Stimulated activated CD4-positive, alpha-beta T cell treated with anti-CD3 and anti-CD28 coated beads, Interleukin-12 subunit alpha, Interleukin-12 subunit beta, amount 100 ng/mL, for 4 hours (primary cell): Measurements from ENCODE around the gene OR2A1.
"Not testable (repeated sequence)": the region's sequence is repeated elsewhere in the genome, so short reads cannot be mapped to it uniquely, and the experiment has no call there.

Experiments used
- DNase-seq: peaks from one replicate; pipeline ENCODE4 v3.0.0-alpha.2; 2020

The OR2A1 gene

GRCh38 chr7:144330044-144330443 is 17.8 kb downstream of the OR2A1 start:
- DNase-seq = not testable (repeated sequence)

DNA sequence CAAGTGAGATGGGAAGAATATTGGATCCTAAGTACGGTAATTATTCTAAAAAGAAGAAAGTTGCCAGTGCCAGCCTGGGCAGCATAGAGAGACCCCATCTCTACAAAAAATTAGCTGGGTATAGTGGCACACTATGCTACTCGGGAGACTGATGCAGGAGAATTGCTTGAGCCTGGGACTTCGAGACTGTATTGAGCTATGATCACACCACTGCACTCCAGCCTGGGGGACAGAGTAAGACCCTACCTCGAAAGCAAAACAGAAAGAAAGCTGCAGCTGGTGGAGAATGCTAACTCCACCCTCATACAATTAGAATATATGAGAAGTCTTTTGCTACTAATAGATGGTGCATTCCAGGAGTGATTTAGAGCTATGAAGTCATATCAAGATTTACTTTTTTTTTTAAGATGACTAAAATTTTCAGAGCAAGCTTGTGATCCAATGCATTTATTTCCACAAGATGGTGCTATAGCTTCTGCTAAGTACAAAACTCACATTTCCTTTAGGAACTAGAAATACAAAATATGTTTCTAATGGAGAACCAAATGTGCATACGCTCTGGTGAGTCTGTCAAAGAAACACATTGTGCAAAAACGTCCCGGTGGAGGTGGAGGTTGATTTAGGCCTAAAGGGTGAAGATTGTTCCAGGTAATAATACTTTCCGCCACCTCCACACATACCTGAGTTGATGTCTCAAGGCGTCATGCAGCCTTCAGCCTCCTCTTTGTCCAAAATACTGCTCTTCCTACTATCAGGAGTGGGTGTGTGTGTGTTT is 19.2 kb downstream of the OR2A1 start:
- DNase-seq = not testable (repeated sequence)

DNA sequence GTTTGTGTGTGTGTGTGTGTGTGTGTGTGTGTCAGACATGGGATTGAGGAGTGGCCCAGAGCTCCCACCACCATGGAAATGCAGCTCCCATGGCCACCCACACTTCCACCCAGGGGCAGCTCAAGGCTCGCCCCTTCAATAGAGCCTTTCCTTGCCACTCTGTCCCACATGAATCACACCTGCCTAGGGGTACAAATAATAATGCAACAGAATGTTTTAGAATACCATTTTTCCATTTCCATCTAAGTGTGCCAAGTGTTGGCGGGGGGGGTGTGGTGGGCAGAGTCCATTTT is 19.7 kb downstream of the OR2A1 start:
- DNase-seq = not testable (repeated sequence)

DNA sequence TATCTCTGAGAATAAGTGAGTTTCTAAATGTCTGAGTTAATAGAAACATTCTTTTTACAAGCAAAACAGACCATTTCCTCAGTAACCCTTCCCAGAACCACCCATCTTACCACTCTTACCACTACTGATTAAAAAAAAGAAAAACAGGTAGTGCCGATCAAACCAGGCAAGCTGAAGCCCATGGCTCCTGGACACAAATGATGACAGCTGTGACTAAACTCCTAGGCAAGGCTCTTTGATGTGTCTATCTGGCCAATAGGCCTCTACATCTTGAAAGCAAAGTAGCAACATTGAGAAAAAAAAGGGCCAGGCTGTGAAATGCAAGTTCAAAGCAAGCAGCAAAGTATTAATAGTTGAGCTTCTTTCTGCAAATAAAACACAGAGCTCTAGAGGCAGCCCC is 36.4 kb downstream of the OR2A1 start:
- DNase-seq = not testable (repeated sequence)

DNA sequence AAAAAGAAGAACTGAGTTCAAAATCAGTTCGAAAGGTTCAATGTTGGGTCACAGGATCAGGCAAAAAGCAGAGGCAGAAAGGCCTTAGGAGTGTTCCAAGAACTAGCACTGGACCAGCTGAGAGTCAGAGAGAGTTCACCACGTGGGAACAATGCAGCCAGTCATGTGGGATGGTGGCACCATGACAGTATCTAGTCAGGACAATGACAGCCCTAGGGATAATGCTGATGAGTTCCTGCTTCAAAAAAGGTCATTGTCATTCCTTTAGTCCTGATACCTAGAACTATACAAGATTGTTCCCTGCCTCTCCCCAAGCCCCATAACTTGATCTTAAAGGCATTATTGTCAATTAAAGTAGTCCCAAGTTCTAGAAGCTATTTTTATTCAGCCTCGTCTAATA is 39.4 kb downstream of the OR2A1 start:
- not testable (repeated sequence) for DNase-seq

DNA sequence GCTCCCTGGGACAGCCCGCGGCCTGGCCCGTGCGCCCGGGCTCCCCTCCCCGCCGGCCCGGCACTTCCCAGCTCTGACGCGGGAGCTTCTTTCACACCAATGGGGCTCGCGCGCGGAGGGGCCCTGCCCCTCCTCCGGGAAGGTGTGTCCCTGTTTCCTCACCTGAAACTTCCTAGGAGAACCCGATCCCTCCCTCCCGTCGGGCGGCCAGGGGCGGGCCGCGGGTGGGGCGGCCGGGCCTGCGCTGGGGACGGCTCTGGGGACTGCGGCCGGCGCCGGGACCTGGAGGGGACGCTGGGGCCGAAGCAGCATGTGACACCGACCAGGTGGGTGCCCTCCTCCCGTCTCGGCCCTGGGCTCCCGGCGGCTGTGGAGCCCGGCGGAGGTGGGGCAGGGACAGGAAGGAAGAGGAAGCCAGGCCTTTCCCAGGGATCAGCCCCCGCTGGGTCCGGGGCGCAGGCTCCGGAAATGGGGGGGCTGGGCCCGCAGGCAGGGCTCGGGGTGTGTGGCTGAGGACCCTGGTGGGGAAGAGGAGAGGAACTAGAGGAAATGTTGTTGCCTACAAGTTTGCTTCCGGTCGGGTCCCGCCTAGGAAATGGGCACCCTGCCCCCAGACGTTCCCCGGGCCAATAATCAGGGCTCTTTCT is 43.1 kb downstream of the OR2A1 start, which contains the start of gene ARHGEF5:
Gene ARHGEF5 (plus strand): TSS at position 227 of the 647 bp plus-strand sequence. CDS start 7,268 bp downstream, outside the sequence.
- not testable (repeated sequence) for DNase-seq

DNA sequence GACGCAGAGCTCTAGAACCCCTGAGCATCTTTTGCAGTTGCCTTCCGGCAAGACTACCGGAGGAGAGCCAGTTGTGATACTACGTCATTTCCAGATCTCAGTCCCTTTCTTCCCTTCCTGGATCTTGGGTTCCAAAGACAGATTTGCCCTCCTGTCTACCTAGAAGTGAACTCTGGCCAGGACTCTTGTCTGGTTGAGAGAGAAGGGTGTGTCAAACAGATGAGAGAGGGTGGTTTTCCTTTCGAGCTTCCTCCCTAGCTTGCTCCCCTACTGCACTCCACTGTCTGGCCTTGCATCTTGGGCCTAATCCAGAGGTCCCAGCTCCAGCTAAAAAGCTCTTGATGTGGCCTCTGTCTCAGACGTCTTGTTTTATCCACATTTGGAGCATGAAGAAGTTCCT is 44.0 kb downstream of the OR2A1 start:
- not testable (repeated sequence) for DNase-seq

DNA sequence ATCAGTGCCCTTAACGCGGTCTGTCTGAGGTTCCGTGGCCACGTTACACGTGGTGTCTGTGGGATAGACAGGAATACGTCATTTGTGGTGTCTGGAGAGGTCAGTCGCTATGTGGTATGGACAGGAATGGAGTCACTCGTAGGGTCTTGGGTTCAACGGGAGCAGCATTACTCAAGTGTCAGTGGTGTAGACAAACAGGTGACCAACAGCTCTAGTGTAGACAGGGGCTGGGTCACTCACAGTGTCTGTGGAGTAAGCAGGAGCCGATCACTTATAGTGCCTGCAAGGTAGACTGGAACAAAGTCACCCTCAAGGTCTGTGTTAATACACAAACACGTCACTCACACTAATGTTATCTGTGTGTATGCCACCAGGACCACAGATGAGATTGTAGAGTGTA is 44.6 kb downstream of the OR2A1 start:
- DNase-seq = not testable (repeated sequence)

- DNase-seq = not testable (repeated sequence)
Observed at GRCh38 chr7:144362061-144362460, 49.8 kb downstream of the OR2A1 start.

- not testable (repeated sequence) for DNase-seq
Observed at GRCh38 chr7:144365523-144365922, 53.3 kb downstream of the OR2A1 start.

- DNase-seq = not testable (repeated sequence)
Observed at GRCh38 chr7:144367250-144367649, 55.0 kb downstream of the OR2A1 start.

DNA sequence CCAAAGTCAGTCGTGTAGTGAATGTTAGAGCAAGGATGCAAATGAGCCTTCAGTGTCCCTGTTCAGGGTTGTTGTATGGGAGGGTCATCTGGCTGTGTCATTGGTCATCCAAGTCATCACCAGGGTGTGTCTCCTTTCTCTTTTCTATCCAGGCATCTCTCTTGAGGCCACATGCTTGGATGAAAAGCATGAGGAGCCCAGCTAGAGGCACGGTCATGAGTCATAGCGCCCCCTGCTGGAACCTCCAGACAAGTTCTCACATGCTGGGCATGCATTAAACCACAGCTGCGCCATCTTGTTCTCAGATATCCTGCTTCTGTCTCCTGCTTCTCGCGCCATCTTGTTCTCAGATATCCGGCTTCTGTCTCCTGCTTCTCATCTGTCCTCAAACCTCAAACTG is 57.0 kb downstream of the OR2A1 start:
- DNase-seq = not testable (repeated sequence)
